Posterior vena cava (tissue), 2 donors: ENCODE results near the gene PIK3IP1. TPM values are rescaled to one million over a fixed set of nuclear protein-coding genes. Genes with fewer than 3 reads are reported as not detected.

Experiments
- DNase-seq: peaks from one replicate; pipeline ENCODE4 v3.0.0-alpha.2; 2020; ENCODE audit warnings: low spot score
- intact Hi-C, 2 donors: fragments of 100-400 bp; cut with DNase I; formaldehyde crosslinking; loops; one replicate each; pipeline versions ENCODE4 v1.14.1 to v1.14.2; 2022 to 2023
- total RNA-seq, 2 donors: library from RNA; stranded (reverse); fragmentation: NEBNext Ultra II Directional; extraction: Animal tissue kit (Norgen Biotek cat#: 25700); gene quantifications; one replicate each; pipeline ENCODE4 v1.2.1, GENCODE V29; 2021
- donor health status: DM: yes; HTN: yes; CAD: no.
- donor health status: DM: yes; HTN: yes; CAD: no.

Gene PIK3IP1
- total RNA-seq, 2 donors from 2014 or later, result 12.8 to 18.8 TPM

DNA sequence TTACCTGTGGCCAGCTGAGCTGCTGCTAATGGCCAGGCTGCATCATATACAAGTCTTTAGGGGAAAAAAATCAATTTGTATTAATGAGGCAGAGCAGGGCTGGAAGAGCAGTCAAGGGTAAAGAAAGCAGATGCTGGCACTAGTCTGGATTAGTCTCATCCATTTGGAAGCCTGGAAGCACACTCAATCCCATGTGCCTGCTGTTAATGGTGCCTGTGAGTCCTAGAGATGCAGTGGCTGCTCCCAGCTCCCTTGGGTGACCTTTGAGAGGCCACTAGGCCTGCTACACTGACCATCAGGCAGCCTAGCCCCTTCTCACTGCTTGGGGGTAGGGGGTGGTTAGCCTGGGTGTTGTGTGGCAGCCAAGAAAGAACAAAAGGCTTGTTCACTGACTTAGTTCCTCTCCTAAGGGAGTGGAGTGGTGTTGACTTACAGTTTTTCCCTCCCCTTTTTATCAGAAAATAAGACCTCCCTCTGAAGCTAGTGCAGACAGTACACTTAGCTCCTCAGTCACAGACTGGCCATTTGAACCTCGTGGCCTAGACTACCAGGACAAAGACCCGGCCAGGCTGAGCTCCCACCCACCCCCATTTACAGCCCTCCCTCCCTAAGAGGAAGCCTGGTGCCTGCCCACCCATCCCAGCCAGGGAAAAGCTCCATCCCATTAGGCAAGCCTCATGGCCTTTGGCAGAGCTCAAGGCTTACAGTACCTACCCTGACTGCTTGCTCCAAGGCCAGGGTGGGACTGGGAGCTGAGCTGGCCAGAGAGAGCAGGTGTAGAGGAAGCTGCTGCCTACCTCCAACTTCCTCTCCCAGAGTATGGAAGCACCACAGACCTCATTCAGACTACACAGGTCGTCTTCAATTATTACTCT lies 7.8 kb downstream of the PIK3IP1 start:
- intact Hi-C loops, result no loop called here

DNA sequence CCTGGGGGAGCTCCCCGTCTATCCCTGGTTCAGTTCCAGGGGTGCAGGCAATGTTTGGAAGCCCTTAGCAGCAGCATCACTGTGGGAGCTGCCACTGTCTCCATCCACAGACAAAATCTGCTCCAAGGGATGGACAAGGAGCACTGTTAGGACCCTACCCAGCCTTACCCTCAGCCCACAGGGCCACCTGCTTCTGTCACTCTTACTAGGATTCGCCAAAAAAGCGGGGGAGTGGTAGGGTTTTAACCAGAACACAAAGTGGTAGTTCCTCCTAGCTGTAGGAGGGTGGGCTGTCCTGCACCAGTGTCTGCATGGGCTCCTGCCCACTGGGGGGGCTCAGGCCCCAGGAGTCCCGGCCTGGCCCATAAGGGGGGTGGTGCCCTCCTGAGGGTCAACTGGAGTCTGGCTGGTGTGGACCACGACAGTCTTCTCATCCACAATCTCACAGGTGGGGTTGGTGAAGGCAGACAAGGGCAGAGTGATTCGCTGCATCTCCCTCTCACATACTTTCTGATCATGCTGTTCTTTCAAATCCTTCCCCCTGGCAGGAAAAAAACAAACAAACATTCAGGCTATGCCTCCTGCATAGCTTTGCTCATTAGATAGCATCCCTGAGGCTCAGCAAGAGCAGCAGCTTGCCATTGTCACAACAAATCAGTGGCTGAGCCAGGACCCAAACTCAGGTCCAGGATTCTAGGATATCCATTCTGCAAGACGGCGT lies 9.4 kb downstream of the PIK3IP1 start:
- DNase-seq, result no peak
- intact Hi-C loops, result no loop called here

More for the DNA sequence above, 7.8 kb downstream of the PIK3IP1 start:
- peak; percentile 35 for DNase-seq

- intact Hi-C loops, result no loop called here
These were observed 10.6 kb downstream of the PIK3IP1 start for GRCh38 chr22:31281733-31282132.

DNA sequence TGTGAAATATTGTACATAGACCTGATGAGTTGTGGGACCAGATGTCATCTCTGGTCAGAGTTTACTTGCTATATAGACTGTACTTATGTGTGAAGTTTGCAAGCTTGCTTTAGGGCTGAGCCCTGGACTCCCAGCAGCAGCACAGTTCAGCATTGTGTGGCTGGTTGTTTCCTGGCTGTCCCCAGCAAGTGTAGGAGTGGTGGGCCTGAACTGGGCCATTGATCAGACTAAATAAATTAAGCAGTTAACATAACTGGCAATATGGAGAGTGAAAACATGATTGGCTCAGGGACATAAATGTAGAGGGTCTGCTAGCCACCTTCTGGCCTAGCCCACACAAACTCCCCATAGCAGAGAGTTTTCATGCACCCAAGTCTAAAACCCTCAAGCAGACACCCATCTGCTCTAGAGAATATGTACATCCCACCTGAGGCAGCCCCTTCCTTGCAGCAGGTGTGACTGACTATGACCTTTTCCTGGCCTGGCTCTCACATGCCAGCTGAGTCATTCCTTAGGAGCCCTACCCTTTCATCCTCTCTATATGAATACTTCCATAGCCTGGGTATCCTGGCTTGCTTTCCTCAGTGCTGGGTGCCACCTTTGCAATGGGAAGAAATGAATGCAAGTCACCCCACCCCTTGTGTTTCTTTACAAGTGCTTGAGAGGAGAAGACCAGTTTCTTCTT lies 12.3 kb downstream of the PIK3IP1 start:
- intact Hi-C loops, result no loop called here
- no peak for DNase-seq

More at GRCh38 chr22:31281733-31282132, 10.6 kb downstream of the PIK3IP1 start:
- DNase-seq, result no peak

DNA sequence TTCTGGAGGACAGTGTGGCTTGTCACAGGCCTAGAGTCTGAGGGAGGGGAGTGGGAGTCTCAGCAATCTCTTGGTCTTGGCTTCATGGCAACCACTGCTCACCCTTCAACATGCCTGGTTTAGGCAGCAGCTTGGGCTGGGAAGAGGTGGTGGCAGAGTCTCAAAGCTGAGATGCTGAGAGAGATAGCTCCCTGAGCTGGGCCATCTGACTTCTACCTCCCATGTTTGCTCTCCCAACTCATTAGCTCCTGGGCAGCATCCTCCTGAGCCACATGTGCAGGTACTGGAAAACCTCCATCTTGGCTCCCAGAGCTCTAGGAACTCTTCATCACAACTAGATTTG lies 13.0 kb downstream of the PIK3IP1 start:
- DNase-seq, result no peak
- intact Hi-C loops, result no loop called here

DNA sequence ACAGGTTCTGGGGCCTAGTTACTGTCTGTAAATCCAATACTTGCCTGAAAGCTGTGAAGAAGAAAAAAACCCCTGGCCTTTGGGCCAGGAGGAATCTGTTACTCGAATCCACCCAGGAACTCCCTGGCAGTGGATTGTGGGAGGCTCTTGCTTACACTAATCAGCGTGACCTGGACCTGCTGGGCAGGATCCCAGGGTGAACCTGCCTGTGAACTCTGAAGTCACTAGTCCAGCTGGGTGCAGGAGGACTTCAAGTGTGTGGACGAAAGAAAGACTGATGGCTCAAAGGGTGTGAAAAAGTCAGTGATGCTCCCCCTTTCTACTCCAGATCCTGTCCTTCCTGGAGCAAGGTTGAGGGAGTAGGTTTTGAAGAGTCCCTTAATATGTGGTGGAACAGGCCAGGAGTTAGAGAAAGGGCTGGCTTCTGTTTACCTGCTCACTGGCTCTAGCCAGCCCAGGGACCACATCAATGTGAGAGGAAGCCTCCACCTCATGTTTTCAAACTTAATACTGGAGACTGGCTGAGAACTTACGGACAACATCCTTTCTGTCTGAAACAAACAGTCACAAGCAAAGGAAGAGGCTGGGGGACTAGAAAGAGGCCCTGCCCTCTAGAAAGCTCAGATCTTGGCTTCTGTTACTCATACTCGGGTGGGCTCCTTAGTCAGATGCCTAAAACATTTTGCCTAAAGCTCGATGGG lies 13.5 kb downstream of the PIK3IP1 start:
- DNase-seq, result no peak

DNA sequence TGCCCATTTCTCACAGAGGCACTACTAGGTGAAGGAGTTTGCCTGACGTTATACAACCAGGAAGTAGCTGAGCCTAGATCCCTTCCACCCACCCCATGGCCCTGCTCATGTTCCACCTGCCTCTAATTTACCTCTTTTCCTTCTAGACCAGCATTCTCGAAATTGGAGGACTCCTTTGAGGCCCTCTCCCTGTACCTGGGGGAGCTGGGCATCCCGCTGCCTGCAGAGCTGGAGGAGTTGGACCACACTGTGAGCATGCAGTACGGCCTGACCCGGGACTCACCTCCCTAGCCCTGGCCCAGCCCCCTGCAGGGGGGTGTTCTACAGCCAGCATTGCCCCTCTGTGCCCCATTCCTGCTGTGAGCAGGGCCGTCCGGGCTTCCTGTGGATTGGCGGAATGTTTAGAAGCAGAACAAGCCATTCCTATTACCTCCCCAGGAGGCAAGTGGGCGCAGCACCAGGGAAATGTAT lies 14.1 kb downstream of the PIK3IP1 start:
- intact Hi-C loops, result no loop called here
- no peak for DNase-seq

More for the DNA sequence above, 13.5 kb downstream of the PIK3IP1 start:
- intact Hi-C loops, result no loop called here

- intact Hi-C loops, result no loop called here
- no peak for DNase-seq
These were observed 14.5 kb downstream of the PIK3IP1 start for GRCh38 chr22:31277741-31278140.

- no peak for DNase-seq
These were observed 15.7 kb downstream of the PIK3IP1 start for GRCh38 chr22:31276426-31277167.

GRCh38 chr22:31275576-31275975 lies 16.7 kb downstream of the PIK3IP1 start:
- intact Hi-C loops, result no loop called here
- DNase-seq, result no peak

More at GRCh38 chr22:31276426-31277167, 15.7 kb downstream of the PIK3IP1 start:
- intact Hi-C loops, result no loop called here

GRCh38 chr22:31275018-31275417 lies 17.3 kb downstream of the PIK3IP1 start:
- intact Hi-C loops, result no loop called here
- DNase-seq, result no peak

- intact Hi-C loops, result loop anchor here in 1 of 2 donors (5.0 kb wide), 2 partner anchors 62 to 167 kb away; partner anchors contain the start of genes LIMK2 and SELENOM
These were observed 18.3 kb downstream of the PIK3IP1 start for GRCh38 chr22:31274017-31274416.

GRCh38 chr22:31272522-31273446 lies 19.5 kb downstream of the PIK3IP1 start:
- intact Hi-C loops, result loop anchor here in 1 of 2 donors (5.0 kb wide), 2 partner anchors 60 to 165 kb away; partner anchors contain the start of genes LIMK2 and SELENOM
- no peak for DNase-seq

More at GRCh38 chr22:31274017-31274416, 18.3 kb downstream of the PIK3IP1 start:
- no peak for DNase-seq

- no peak for DNase-seq
- intact Hi-C loops, result loop anchor here in 1 of 2 donors (5.0 kb wide), 2 partner anchors 59 to 164 kb away; partner anchors contain the start of genes LIMK2 and SELENOM
These were observed 20.8 kb downstream of the PIK3IP1 start for GRCh38 chr22:31271485-31271884.

DNA sequence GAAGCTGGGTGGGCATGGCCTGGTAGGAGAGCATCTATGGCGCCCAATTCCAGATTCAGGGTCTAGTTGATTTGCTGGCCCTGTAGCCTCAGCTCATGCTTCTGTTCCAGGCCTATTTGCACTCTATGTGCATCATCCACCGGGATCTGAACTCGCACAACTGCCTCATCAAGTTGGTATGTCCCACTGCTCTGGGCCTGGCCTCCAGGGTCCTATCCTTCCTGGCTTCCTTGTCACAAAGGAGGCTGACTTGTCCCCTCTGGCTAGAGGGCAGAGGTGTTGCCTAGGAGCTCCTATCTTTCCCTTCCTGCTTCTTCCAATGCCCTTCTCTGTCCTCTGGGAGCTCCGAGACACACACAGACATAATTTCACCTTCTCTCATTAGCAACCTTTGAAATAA lies 21.3 kb downstream of the PIK3IP1 start:
- intact Hi-C loops, result loop anchor here in 1 of 2 donors (5.0 kb wide), 2 partner anchors 59 to 164 kb away; partner anchors contain the start of genes LIMK2 and SELENOM
- DNase-seq, result no peak

- DNase-seq, result no peak
- intact Hi-C loops, result loop anchor here in 1 of 2 donors (5.0 kb wide), 2 partner anchors 58 to 163 kb away; partner anchors contain the start of genes LIMK2 and SELENOM
These were observed 22.3 kb downstream of the PIK3IP1 start for GRCh38 chr22:31269892-31270579.
